Right hindlimb (tissue), 1 donor: Measurements from ENCODE around the gene BORCS5.
"Not testable (repeated sequence)": the region's sequence is repeated elsewhere in the genome, so short reads cannot be mapped to it uniquely, and the experiment has no call there.

Experiments used
- DNase-seq: peaks from one replicate; pipeline ENCODE4 v3.0.0-alpha.2; 2018

The BORCS5 gene

DNA sequence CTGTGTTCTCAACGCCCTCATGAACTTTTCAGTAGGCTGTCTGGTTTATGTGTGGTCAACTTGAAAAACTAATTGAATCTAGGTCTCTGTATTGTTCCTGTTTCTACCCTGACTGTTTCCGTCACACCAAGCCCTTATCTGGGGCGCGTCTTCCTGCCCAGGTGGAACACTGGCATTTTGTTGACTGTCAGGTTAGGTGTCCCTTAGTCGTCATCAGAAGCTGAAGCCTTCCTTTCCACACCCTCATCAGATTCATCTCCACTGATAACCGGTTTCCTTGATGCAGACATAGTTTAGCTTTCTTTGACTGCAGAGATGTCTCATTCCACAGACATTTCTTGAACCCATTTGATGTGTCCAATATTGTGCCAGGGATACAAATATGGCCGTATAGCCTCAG is 109.3 kb downstream of the BORCS5 start:
- no peak for DNase-seq

DNA sequence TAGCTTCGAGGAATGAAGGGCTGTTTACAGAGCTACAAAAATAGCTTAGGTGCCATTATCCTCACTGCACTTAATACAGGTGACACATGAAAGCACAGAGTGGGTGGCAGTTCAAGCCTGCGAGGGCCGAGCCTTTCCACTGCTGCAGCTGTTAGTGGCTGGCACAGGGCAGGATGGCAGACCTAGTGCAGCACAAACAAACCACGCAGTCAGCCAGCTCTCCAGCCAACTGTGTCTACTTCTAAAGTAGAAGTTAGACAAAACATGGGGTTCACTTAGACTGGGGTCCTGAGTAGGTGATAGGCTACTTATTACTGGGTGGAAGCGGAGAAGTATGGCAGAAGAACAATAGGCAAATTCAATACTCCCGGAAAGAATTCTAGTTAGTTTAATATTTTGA is 110.4 kb downstream of the BORCS5 start:
- no peak for DNase-seq

DNA sequence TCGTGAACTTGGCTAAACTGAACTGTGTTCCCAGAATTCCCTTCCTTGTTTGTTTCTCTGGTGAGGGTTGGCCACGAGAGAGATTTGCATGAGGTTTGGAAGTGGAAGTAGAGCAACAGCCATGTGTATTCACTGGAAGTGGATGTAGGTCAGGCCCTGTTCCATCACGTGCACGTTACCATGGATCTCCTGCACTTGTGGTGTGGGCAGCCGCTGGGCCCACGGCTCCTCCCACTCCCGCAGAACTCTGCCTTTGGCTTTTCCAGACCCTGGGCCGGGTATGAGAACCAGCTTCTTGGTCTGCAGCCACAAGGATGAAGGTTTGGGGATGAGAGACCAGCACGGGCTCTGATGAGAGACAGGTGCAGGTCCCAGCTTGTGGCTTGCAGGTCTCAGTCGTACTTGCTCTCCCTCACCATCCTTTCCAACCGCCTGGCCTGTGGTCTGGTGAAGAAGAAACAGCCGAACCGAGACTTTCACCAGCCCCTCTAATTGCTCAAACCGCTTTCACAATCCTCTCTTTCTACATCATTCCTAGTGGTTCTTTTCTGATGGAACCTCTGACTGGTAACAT is 110.9 kb downstream of the BORCS5 start:
- peak; percentile 50 for DNase-seq

DNA sequence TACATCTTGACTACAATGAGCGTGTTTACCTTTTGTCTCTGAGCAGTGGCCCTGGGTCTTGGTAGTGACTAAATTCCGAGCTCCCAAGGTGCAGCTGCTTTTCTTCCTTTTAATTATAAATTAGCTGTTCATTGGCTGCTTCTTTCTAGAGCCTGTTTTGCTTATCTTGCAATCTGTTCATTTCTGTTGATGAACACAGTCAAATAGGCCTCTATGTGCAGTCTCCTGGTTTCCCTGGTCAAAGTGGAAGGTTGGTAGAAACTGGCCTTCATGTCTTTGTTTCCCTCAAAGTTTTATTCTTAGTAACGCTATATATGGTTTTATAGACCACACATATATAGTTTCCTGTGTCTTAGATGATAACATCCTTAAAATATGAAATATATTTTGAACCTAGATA is 111.7 kb downstream of the BORCS5 start:
- DNase-seq: no peak

DNA sequence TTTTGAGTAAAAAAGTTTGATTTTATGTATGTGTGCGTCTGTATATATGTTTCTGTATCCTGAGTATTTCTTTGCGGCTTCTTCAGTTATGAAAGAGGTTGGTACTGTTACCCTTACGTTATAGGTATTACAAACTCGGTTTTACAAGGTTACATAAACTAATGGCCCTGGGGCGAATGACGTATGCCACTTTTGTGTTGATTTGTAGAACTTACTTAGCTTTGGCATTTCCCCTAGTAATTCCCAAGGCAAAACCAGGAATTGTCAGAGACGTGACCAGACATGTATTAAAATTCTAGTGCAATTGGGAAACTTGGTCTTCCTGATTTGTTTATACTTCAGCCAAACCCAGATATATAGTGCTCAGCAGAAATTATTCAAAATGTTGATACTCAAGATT is 112.5 kb downstream of the BORCS5 start:
- DNase-seq: no peak

DNA sequence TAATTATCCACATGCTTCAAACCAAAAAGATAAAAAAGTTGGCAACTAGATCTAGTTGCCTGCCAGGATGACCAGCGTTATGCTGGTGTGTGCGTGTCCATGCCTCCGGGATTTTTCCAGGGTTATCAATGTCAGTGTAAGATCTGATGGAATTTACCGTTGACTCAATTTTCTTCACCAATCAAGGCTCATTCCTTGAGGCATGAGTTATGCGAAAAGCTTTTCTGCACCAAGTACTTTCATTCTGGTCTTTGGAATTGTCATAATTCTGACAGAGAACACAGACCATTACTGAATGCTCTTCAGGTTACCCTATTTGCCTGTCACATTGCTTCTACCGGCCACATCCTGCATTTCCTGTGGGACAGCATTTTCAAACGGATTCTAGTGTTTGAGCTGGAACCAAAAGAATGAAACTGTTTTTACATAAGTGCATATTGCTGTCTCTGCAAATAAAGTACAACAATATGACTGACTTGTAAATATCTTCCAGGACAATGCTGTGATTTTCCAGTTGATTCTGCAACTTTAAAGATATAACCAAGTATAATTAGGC is 114.0 kb downstream of the BORCS5 start:
- DNase-seq: no peak

DNA sequence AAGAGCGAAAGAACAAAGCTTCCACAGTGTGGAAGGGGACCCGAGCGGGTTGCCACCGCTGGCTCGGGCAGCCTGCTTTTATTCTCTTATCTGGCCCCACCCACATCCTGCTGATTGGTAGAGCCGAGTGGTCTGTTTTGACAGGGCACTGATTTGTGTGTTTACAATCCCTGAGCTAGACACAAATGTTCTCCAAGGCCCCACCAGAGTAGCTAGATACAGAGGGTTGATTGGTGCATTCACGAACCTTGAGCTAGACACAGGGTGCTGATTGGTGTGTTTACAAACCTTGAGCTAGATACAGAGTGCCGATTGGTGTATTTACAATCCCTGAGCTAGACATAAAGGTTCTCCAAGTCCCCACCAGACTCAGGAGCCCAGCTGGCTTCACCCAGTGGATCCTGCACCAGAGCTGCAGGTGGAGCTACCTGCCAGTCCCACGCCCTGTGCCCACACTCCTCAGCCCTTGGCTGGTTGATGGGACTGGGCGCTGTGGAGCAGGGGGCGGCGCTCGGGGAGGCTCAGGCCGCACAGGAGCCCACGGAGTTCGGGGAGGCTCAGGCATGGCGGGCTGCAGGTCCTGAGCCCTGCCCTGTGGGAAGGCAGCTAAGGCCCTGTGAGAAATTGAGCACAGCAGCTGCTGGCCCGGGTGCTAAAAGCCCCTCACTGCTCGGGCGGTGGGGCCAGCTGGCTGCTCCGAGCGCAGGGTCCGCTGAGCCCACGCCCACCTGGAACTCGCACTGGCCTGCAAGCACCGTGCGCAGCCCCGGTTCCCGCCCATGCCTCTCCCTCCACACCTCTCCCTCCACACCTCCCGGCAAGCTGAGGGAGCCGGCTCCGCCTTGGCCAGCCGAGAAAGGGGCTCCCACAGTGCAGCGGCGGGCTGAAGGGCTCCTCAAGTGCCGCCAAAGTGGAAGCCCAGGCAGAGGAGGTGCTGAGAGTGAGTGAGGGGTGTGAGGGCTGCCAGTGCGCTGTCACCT is 115.4 kb downstream of the BORCS5 start:
- DNase-seq: not testable (repeated sequence)

DNA sequence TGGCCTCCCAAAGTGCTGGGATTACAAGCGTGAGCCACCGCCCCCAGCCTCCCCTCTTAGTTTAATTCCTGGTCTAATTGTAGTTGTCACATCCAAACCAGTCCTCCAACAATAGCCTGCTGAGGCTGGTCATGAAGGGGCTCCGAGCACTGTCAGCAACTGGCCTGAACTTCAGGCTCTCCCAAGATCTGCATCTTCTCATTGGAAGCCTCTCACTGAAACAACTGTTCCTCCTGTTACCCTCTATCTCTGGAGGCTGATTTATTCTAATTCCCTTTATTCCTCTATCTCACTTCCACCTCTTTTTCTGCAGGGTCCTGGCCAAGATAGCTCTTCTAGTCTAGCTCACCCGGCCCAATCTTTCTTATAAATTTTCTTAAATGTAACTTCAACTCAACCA is 116.3 kb downstream of the BORCS5 start:
- DNase-seq: no peak

DNA sequence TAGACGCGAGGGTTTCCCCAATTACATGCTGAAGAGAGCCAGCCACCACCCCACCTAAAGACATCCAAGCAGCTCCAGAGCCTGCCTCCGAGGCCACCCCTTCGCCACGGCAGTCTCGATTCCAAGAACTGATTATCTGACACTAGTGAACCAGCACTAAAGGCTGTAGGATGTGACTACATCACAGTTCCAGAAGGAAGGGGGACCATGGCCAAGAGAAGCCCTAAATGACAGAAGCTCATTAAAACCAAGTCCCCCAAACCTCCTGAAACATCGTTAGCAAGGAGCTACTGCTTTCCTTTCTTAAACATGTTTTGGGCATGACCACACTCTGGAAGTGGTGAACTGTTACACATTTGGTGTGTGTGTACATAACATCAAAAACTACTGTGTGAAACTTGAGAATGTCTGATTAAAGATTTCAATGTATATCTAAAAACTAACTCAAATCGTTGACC is 117.6 kb downstream of the BORCS5 start:
- DNase-seq: no peak

DNA sequence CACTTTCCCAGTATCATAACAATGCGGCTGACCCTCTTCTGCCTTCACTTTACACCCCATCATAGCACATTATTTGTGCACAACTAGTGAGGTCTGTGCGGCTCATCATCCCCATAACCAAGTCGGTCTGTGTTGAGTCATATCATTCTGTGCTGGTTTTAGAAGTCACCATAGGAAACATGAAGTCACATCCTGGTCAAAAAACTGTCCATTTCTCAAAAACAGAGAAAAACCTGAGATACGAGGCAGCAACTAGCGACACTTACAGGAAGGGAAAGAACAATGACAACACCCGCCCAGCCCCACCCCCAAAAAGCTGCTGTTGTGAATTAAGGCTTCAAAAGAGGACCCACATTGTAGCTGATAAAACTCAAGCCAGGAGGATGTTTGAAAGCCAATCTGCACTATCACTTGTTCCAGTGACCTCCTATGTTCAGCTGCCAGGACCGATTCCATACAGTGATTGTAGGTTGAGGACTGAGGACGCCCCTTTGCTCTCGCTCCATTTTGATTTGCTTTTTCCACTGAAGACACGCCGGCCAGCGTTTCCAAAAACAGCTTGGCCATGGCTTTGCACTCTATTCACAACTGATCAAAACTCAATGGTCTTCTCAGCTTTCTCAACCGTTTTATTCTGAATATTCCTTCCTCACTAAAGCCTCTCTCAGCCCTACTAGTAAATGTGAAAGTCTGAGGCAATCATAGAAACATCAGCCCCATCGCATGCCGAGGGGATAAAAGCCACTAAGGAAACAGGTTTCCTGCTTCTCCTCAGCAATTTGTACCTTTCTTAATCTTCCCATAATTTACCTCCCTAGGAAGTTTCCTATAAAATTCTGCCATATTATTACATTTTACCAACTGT is 118.3 kb downstream of the BORCS5 start:
- DNase-seq: no peak

DNA sequence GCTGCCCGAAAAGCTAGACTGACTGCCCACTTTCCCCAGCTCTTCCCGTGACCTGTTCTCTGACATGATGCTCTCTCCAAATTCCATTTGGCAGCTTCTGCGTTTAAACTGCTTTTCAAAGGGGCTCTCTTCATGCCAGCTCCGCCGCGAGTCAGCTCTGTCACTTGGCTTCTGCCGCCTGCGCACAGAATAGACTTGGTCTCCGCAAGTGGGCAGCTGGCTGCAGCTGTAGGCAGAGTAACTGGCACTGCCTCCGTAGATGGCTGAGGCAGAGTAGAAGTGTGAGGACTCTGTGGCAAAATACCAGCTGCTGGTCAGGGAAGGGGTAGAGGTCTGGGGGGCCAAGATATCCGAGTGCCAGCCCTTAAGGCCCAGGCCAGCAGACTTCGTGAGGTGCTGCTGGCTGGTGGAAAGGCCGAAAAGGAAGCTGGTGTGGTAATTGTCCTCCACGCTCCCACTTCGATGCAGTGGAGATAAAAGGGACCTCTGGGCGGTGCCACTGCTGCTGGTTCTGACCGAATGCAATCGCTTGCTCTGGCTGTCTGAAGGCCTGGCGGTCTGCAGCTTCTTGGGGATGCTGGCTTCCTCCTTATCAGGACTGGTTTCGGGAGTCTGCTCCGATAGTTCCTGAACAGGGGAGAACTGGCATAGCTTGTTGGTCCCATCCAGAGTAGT is 120.1 kb downstream of the BORCS5 start:
- peak; percentile 76 for DNase-seq

DNA sequence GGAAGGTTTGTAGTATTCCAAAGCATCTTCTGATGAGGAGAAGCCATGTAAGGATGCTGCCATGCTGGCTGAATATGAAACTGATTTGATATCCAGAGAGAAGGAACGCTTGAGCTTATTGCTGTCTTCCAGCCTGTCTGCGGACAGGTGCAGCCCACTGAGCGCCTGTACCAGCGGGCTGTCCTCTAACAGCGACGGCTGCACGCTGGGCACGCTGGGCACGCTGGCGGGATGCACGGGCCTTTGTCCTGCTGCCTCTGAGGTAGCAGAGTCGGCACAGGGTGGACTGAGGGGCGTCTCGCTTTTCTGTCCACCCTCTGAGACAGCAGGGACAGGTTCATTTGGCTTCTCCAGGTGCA is 120.6 kb downstream of the BORCS5 start:
- no peak for DNase-seq

- no peak for DNase-seq
Measured at GRCh38 chr12:12480074-12480473, 123.2 kb downstream of the BORCS5 start.

GRCh38 chr12:12481631-12482030 is 124.8 kb downstream of the BORCS5 start:
- DNase-seq: no peak

DNA sequence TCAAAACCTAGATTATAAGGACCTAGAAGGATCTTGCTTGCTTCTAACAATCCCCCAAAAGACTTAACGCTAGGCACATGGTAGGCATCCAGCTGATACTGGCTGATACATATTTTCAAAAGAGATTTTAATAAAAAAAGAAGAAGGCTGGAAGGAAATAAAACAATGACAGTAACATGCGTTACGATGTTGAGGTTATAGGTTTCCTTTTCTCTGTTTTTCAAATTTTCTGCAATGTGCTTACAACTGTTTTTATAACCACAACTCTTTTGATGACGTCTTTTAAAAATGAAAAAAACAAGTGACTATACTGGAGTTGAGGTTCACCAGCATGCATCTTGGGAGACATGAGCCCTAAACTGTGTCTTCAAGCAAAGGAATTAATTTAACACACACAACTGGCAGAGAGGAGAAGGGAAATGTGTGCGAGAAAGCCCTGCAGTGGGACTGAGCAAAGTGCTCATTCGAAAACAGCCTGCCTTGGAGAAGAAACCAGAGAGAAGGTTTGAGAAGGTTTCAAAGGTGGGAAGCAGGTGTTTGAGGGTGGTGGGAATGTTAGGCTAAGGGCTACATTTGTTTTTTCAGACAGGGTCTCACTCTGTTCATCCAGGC is 125.4 kb downstream of the BORCS5 start:
- no peak for DNase-seq

- no peak for DNase-seq
Measured at GRCh38 chr12:12482959-12483358, 126.1 kb downstream of the BORCS5 start.

- no peak for DNase-seq
Measured at GRCh38 chr12:12483438-12483837, 126.6 kb downstream of the BORCS5 start.

- no peak for DNase-seq
Measured at GRCh38 chr12:12486661-12487240, 129.9 kb downstream of the BORCS5 start.

- no peak for DNase-seq
Measured at GRCh38 chr12:12487490-12487889, 130.6 kb downstream of the BORCS5 start.

DNA sequence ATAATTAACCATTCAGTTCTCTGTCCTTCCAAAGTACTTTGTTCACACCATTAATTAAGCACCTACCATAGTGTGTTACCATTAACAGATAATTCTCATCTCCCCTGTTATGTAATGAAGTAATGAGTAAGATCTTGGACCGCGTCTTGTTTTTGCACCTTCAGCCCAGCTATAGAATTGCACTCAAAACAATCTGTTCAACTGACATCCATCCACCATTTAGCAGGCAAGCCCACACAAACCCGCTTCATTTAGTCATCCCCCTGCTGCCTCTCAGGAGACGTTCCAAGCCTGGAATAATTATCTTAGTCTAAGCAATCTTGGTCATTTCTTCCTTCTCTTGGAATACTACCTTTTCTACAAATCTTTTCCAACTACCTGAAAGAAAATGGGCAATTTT is 131.4 kb downstream of the BORCS5 start:
- no peak for DNase-seq

GRCh38 chr12:12488823-12489550 is 132.1 kb downstream of the BORCS5 start:
- no peak for DNase-seq
